Activated T-helper 17 cell treated with anti-CD3 and anti-CD28 coated beads, Interleukin-2, amount 50 U/mL, for 72 hours (primary cell): ENCODE measurements around the gene MIS18BP1. TPM values are rescaled to one million over a fixed set of nuclear protein-coding genes. Genes with fewer than 3 reads are reported as not detected.
"Not testable (repeated sequence)": the region's sequence is repeated elsewhere in the genome, so short reads cannot be mapped to it uniquely, and the experiment has no call there.

ENCODE experiments used
- ATAC-seq: fragments of 150-1000 bp; cut with Tn5 transposase; replicated peaks from 2 replicates; pipeline ENCODE4 v1.10.0; 2021; ENCODE audit warnings: mild to moderate bottlenecking, moderate library complexity
- H3K27ac Mint-ChIP-seq: one replicate; pipeline ENCODE4 v1.8.0; 2022; ENCODE audit warnings: mixed read lengths
- H3K27me3 Mint-ChIP-seq: one replicate; pipeline ENCODE4 v1.8.0; 2022; ENCODE audit warnings: mixed read lengths
- H3K36me3 Mint-ChIP-seq: one replicate; pipeline ENCODE4 v1.8.0; 2022; ENCODE audit warnings: low read depth, mild to moderate bottlenecking, mixed read lengths
- H3K4me1 Mint-ChIP-seq: one replicate; pipeline ENCODE4 v1.8.0; 2022; ENCODE audit warnings: mixed read lengths
- H3K4me3 Mint-ChIP-seq: one replicate; pipeline ENCODE4 v1.8.0; 2022; ENCODE audit warnings: mild to moderate bottlenecking, mixed read lengths
- H3K9me3 Mint-ChIP-seq: one replicate; pipeline ENCODE4 v1.8.0; 2022; ENCODE audit warnings: mixed read lengths
- total RNA-seq, 2 donors: library from RNA; stranded (reverse); gene quantifications; one replicate each; pipeline ENCODE4 v1.2.3, GENCODE V29; 2022

The MIS18BP1 gene
- 10 to 100 TPM; 52.2 to 75.7 TPM for total RNA-seq

- Mint-ChIP-seq H3K4me1 (peaks cover 6% of the 10 kb centered on the region), H3K36me3 (peaks cover 6% of the 10 kb centered on the region), H3K27ac (peak within 1 kb of the TSS; percentile 90), H3K27me3 (no peaks in the 10 kb centered on the region), H3K4me3 (peak within 1 kb of the TSS; percentile 91), H3K9me3 (peaks cover 11% of the 10 kb centered on the region)
- peak; percentile 95 for ATAC-seq
Measured at GRCh38 chr14:45253070-45253753, at the start of gene MIS18BP1. TSS of gene MIS18BP1 (minus strand) at chr14:45253202. CDS start at chr14:45247286, 5,916 bp downstream.

DNA sequence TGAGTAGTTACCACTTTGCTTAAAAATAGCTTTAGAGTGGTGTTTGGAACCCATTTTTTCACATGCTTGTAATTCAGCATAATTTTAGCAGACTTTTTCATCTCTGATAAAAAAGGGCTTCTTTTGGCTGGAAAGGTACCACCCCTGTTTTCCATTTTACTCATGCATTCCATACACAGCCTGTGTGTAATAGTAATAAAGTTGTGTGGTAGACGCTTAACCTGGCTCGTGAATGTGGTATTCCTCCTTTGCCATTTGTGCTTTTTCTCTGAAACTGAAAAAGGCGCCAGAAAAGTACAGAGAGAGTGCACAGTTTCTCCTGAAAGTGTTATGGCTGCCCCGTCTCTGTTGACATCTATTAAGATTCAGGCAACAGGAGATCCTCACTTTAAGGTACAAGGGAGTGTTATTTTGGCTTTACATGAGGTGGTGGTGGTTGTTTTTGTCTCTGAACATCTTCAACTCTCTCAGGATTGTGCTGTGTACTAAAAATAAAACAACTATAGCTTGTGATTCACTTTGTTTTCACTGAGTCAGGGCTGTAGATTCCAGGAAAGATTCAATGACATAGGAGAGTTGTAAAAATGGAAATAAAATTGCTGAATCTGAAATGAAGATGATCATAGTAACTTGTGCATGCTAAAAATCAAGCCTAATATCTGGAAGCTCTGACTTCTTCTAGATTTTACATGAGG is 45.6 kb upstream of the MIS18BP1 start:
- peak overlapping the region; percentile 87 for H3K27ac Mint-ChIP-seq
- peak; percentile 88 for ATAC-seq
- H3K4me1 Mint-ChIP-seq, result peaks cover 4% of the 10 kb centered on the region
- no peaks in the 10 kb centered on the region for H3K9me3 Mint-ChIP-seq
- no peaks in the 10 kb centered on the region for H3K36me3 Mint-ChIP-seq
- peak overlapping the region; percentile 59 for H3K4me3 Mint-ChIP-seq
- H3K27me3 Mint-ChIP-seq, result no peaks in the 10 kb centered on the region

GRCh38 chr14:45294796-45295195 is 41.8 kb upstream of the MIS18BP1 start:
- H3K27ac Mint-ChIP-seq, ATAC-seq, H3K9me3 Mint-ChIP-seq, H3K4me3 Mint-ChIP-seq, H3K27me3 Mint-ChIP-seq, H3K4me1 Mint-ChIP-seq, H3K36me3 Mint-ChIP-seq: not testable (repeated sequence)

DNA sequence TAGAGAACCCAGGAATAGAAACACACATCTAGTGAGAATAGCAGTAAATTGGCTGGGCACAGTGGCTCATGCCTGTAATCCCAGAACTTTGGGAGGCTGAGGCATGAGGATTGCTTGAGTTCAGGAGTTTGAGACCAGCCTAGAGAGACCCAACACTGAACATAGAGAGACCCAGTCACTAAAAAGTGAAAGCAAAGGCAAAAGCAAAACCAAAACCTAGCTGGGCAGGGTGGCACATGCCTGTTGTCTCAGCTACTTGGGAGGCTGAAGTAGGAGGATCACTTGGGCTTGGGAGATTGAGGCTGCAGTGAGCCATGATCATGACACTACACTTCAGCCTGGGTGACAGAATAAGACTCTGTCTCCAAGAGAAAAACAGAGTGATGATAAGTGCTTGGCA is 37.5 kb upstream of the MIS18BP1 start:
- H3K4me3 Mint-ChIP-seq, result no peak overlapping the region
- ATAC-seq, result peak; percentile 7
- peaks cover 2% of the 10 kb centered on the region for H3K27me3 Mint-ChIP-seq
- peaks cover 1% of the 10 kb centered on the region for H3K9me3 Mint-ChIP-seq
- no peak overlapping the region for H3K27ac Mint-ChIP-seq
- no peaks in the 10 kb centered on the region for H3K36me3 Mint-ChIP-seq
- peaks cover 5% of the 10 kb centered on the region for H3K4me1 Mint-ChIP-seq

DNA sequence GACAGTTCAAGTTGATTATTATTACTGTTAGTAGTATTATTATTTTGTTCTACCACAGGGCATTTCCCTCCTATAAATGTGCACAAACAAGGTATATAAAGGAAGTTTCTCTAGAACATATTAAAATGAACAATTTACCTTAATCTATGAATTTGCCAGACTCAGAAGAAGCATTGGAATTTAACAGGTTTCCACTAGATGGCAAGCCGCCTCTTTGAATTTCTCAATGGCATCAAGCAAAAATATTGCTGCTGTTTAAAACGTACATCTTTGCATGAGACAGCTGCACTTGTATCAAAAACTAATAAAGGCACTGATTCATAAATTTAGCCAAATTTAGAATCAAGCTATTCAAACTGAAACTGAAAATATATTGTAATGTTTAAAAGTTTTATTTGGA is 34.6 kb upstream of the MIS18BP1 start:
- peaks cover 6% of the 10 kb centered on the region for H3K27me3 Mint-ChIP-seq
- no peak for ATAC-seq
- no peak overlapping the region for H3K27ac Mint-ChIP-seq
- H3K9me3 Mint-ChIP-seq, result peaks cover 3% of the 10 kb centered on the region
- no peak overlapping the region for H3K4me3 Mint-ChIP-seq
- H3K4me1 Mint-ChIP-seq, result peaks cover 5% of the 10 kb centered on the region
- H3K36me3 Mint-ChIP-seq, result no peaks in the 10 kb centered on the region

GRCh38 chr14:45284802-45285201 is 31.8 kb upstream of the MIS18BP1 start:
- no peak overlapping the region for H3K4me3 Mint-ChIP-seq

GRCh38 chr14:45281731-45282400 is 28.9 kb upstream of the MIS18BP1 start:
- not testable (repeated sequence) for H3K27ac Mint-ChIP-seq, H3K36me3 Mint-ChIP-seq, ATAC-seq, H3K27me3 Mint-ChIP-seq, H3K9me3 Mint-ChIP-seq, H3K4me3 Mint-ChIP-seq, H3K4me1 Mint-ChIP-seq

More at GRCh38 chr14:45284802-45285201, 31.8 kb upstream of the MIS18BP1 start:
- H3K9me3 Mint-ChIP-seq, result peaks cover 8% of the 10 kb centered on the region
- peaks cover 6% of the 10 kb centered on the region for H3K27me3 Mint-ChIP-seq
- H3K36me3 Mint-ChIP-seq, result no peaks in the 10 kb centered on the region
- H3K27ac Mint-ChIP-seq, result no peak overlapping the region
- no peak for ATAC-seq
- no peaks in the 10 kb centered on the region for H3K4me1 Mint-ChIP-seq

- H3K4me3 Mint-ChIP-seq, result no peak overlapping the region
- H3K4me1 Mint-ChIP-seq, result no peaks in the 10 kb centered on the region
- H3K27me3 Mint-ChIP-seq, result no peaks in the 10 kb centered on the region
- no peak overlapping the region for H3K27ac Mint-ChIP-seq
- H3K9me3 Mint-ChIP-seq, result no peaks in the 10 kb centered on the region
- no peaks in the 10 kb centered on the region for H3K36me3 Mint-ChIP-seq
- no peak for ATAC-seq
Measured at GRCh38 chr14:45271858-45272537, 19.0 kb upstream of the MIS18BP1 start.

DNA sequence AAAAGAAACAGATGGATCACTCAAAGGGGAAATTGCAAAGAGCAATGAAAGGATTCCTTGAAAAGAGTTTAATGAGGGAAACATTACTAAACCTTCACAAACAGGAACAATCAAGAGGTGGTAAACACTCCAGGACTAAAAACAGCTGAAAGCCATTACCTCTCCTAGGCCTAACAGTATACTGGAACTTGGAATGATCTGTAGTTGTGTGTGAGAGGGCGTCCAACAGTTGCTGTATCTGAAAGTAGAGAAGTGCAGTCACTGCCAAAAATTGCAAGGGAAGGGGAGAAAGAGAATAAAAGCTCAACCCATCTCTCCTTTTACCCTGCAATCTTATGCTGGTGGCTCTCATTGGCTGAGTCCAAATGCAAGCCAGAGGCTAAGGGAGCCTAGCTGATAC is 17.0 kb upstream of the MIS18BP1 start:
- Mint-ChIP-seq H3K4me1 (no peaks in the 10 kb centered on the region), H3K9me3 (no peaks in the 10 kb centered on the region), H3K36me3 (no peaks in the 10 kb centered on the region), H3K27me3 (no peaks in the 10 kb centered on the region), H3K4me3 (no peak overlapping the region), H3K27ac (no peak overlapping the region)
- no peak for ATAC-seq

DNA sequence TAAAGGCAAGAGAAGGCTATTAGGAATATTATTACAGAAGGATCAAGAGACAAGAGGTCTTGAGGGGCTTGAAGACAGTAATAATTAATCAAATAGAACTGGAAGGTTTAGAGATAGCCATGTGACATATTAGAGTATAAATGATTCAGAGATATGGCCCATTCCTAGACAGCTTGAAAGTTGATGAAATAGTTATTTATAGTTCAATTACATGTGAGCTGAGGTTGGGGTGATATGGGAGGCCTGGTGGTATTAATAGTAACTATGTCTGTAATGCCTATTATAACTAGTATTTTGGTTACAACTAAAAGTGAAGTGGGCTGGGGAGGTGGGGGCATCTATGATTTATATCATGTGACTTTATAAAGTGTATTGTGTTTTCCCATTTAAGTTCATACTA is 14.1 kb upstream of the MIS18BP1 start:
- no peak overlapping the region for H3K4me3 Mint-ChIP-seq
- no peaks in the 10 kb centered on the region for H3K27me3 Mint-ChIP-seq
- H3K27ac Mint-ChIP-seq, result no peak overlapping the region
- H3K36me3 Mint-ChIP-seq, result no peaks in the 10 kb centered on the region
- no peaks in the 10 kb centered on the region for H3K4me1 Mint-ChIP-seq
- H3K9me3 Mint-ChIP-seq, result no peaks in the 10 kb centered on the region
- no peak for ATAC-seq

DNA sequence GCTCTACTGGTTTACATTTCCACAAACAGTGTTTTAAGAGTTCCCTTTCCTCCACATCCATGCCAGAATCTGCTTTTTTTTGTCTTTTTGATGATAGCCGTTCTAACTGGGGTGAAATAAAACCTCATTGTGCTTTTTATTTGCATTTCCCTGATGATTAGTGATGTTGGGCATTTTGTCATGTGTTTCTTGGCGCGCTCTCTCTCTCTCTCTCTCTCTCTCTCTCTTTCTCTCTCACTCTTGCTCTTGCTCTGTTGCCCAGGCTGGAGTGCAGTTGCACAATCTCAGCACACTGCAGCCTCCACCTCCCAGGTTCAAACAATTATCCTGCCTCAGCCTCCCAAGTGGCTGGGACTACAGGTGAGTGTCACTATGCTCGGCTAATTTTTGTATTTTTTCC is 9.6 kb upstream of the MIS18BP1 start:
- H3K9me3 Mint-ChIP-seq, result peaks cover 23% of the 10 kb centered on the region
- H3K4me3 Mint-ChIP-seq, result no peak overlapping the region
- no peaks in the 10 kb centered on the region for H3K4me1 Mint-ChIP-seq
- no peak overlapping the region for H3K27ac Mint-ChIP-seq
- ATAC-seq, result no peak
- no peaks in the 10 kb centered on the region for H3K27me3 Mint-ChIP-seq
- H3K36me3 Mint-ChIP-seq, result no peaks in the 10 kb centered on the region

GRCh38 chr14:45261209-45261608 is 8.2 kb upstream of the MIS18BP1 start:
- no peaks in the 10 kb centered on the region for H3K27me3 Mint-ChIP-seq
- H3K27ac Mint-ChIP-seq, result no peak overlapping the region
- no peak for ATAC-seq
- no peaks in the 10 kb centered on the region for H3K4me1 Mint-ChIP-seq
- H3K36me3 Mint-ChIP-seq, result no peaks in the 10 kb centered on the region
- H3K4me3 Mint-ChIP-seq, result no peak overlapping the region
- H3K9me3 Mint-ChIP-seq, result peaks cover 28% of the 10 kb centered on the region

DNA sequence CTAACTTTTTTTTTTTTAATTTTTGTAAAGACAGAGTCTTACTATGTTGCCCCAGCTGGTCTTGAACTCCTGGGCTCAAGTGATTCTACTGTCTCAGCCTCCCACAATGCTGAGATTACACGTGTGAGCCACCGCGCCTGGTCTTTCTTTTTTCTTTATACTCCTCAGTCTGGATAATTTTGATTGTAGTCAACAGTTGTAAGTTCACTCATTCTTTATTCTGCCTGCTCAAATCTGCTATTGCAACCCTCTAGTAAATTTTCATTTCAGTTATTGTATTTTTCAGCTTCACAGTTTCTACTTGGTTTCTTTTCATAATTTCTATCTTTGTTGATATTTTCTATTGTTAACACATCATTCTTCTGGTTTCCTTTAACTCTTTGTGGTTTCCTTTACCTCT is 5.8 kb upstream of the MIS18BP1 start:
- Mint-ChIP-seq H3K27me3 (no peaks in the 10 kb centered on the region), H3K9me3 (peaks cover 28% of the 10 kb centered on the region), H3K36me3 (no peaks in the 10 kb centered on the region), H3K27ac (no peak overlapping the region), H3K4me1 (no peaks in the 10 kb centered on the region), H3K4me3 (no peak overlapping the region)
- no peak for ATAC-seq

- no peak overlapping the region for H3K4me3 Mint-ChIP-seq
Measured at GRCh38 chr14:45258073-45258472, 5.1 kb upstream of the MIS18BP1 start.

More at GRCh38 chr14:45258073-45258472, 5.1 kb upstream of the MIS18BP1 start:
- Mint-ChIP-seq H3K36me3 (no peaks in the 10 kb centered on the region), H3K27me3 (no peaks in the 10 kb centered on the region), H3K4me1 (no peaks in the 10 kb centered on the region), H3K9me3 (peaks cover 28% of the 10 kb centered on the region), H3K27ac (no peak overlapping the region)
- ATAC-seq, result no peak
